ENCODE data around the gene TPCN1. TPM values are rescaled to one million over a fixed set of nuclear protein-coding genes. Genes with fewer than 3 reads are reported as not detected.

The TPCN1 gene
- total RNA-seq, 1 experiment from 2014 or later = 29.7 TPM

- TF ChIP-seq, protein P1, sequence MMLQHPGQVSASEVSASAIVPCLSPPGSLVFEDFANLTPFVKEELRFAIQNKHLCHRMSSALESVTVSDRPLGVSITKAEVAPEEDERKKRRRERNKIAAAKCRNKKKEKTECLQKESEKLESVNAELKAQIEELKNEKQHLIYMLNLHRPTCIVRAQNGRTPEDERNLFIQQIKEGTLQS (IDR thresholded peaks at IDR 0.05) = no peak
- no peak for TF ChIP-seq JUND (IDR thresholded peaks at IDR 0.05)
- TF ChIP-seq CEBPB (IDR thresholded peaks at IDR 0.05; ENCODE audit: low read depth) = no peak
- no peak for TF ChIP-seq TCF7L2 (IDR thresholded peaks at IDR 0.05; ENCODE audit: borderline replicate concordance, extremely low read depth, insufficient read depth, insufficient read length)
- TF ChIP-seq RAD21 (IDR thresholded peaks at IDR 0.05; ENCODE audit: low read depth) = no peak
- TF ChIP-seq SIN3A (IDR thresholded peaks at IDR 0.05; ENCODE audit: low read depth) = no peak
- TF ChIP-seq CBX3 (IDR thresholded peaks at IDR 0.05; ENCODE audit: low read depth) = no peak
- no peak for TF ChIP-seq POLR2AphosphoS5 (IDR thresholded peaks at IDR 0.05; ENCODE audit: low read depth, low read length)
- no peak for TF ChIP-seq EZH2phosphoT487 (IDR thresholded peaks at IDR 0.05; ENCODE audit: borderline replicate concordance)
- TF ChIP-seq, protein P2, sequence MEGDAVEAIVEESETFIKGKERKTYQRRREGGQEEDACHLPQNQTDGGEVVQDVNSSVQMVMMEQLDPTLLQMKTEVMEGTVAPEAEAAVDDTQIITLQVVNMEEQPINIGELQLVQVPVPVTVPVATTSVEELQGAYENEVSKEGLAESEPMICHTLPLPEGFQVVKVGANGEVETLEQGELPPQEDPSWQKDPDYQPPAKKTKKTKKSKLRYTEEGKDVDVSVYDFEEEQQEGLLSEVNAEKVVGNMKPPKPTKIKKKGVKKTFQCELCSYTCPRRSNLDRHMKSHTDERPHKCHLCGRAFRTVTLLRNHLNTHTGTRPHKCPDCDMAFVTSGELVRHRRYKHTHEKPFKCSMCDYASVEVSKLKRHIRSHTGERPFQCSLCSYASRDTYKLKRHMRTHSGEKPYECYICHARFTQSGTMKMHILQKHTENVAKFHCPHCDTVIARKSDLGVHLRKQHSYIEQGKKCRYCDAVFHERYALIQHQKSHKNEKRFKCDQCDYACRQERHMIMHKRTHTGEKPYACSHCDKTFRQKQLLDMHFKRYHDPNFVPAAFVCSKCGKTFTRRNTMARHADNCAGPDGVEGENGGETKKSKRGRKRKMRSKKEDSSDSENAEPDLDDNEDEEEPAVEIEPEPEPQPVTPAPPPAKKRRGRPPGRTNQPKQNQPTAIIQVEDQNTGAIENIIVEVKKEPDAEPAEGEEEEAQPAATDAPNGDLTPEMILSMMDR (IDR thresholded peaks at IDR 0.05 in 2 of 3, conservative IDR thresholded peaks at IDR 0.05 in 1 of 3; ENCODE audit: borderline replicate concordance in 1 of 3, insufficient read depth in 1 of 3, low read depth in 2 of 3, low read length in 2 of 3) = no peak
- TF ChIP-seq SRF (IDR thresholded peaks at IDR 0.05; ENCODE audit: low read depth) = no peak
- TF ChIP-seq EGR1 (IDR thresholded peaks at IDR 0.05; ENCODE audit: low read depth) = no peak
- TF ChIP-seq, protein P3, sequence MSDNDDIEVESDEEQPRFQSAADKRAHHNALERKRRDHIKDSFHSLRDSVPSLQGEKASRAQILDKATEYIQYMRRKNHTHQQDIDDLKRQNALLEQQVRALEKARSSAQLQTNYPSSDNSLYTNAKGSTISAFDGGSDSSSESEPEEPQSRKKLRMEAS (IDR thresholded peaks at IDR 0.05) = no peak
- POLR2A ChIA-PET = no interaction called here
- intact Hi-C loops (cut with micrococcal nuclease) = no loop called here
These were observed 107.2 kb downstream of the TPCN1 start for GRCh38 chr12:113328368-113328889.

More at GRCh38 chr12:113328368-113328889, 107.2 kb downstream of the TPCN1 start:
- H3K4me3 ChIP-seq (replicated peaks in 1 of 2; ENCODE audit: low read depth in 1 of 2, low read length in 2 of 2) = no peak overlapping the region
- H3K36me3 ChIP-seq (ENCODE audit: control insufficient read depth in 1 of 2, insufficient read depth in 2 of 2, low read length in 2 of 2) = peaks cover 0 to 11% of the 10 kb centered on the region in 2 experiments; a peak in 2 of 4 replicates
- peaks cover 7% of the 10 kb centered on the region; the same call in 1 of the 2 replicates for H3K79me2 ChIP-seq (ENCODE audit: insufficient read depth, low read length)
- no peaks in the 10 kb centered on the region for H4K20me1 ChIP-seq (ENCODE audit: insufficient read depth)
- no peaks in the 10 kb centered on the region for H3K9me2 ChIP-seq (ENCODE audit: insufficient read depth)
- no peaks in the 10 kb centered on the region for H3K9me3 ChIP-seq (ENCODE audit: control insufficient read depth in 1 of 2, insufficient read depth in 1 of 2, low read depth in 1 of 2, low read length in 2 of 2)
- CTCF ChIA-PET = no interaction called here
- BruUV-seq (replicated peaks) = no TSS peak
- no peaks in the 10 kb centered on the region for H3K27me3 ChIP-seq (ENCODE audit: insufficient read depth, low read length)
- RAD21 ChIA-PET (ENCODE audit: low non-redundant PET in 1 of 2, low total read pairs in 2 of 2, uncharacterized antibody in 2 of 2, unreplicated experiment in 2 of 2) = no interaction called here
- no peak overlapping the region for H2AFZ ChIP-seq (ENCODE audit: low read depth, low read length, poor library complexity, severe bottlenecking)
- no peak for DNase-seq (ENCODE audit: low read depth, low spot score)
- H3K27ac ChIP-seq (ENCODE audit: low read depth, low read length) = no peak overlapping the region
- ATAC-seq = no peak
- peaks cover 2 to 3% of the 10 kb centered on the region in 2 experiments; a peak in 2 of 4 replicates for H3K4me1 ChIP-seq (ENCODE audit: control insufficient read depth in 1 of 2, insufficient read depth in 2 of 2, low read length in 2 of 2)
- no peak overlapping the region for H3K9ac ChIP-seq (ENCODE audit: low read length)
- H3K4me2 ChIP-seq (ENCODE audit: low read length) = no peak overlapping the region

Data from HCT116 (cell line).